GM12864 (cell line): Measurements from ENCODE around the gene PAK1.
A peak's percentile ranks its signal among the peaks of the same experiment; 100 is the strongest.

ENCODE experiments used
- DNase-seq: peaks from one replicate; pipeline ENCODE4 v3.0.0-alpha.2; 2011; ENCODE audit warnings: low read depth
- H3K4me3 ChIP-seq: 2 replicates; pipeline ENCODE4 v1.5.1; 2011; ENCODE audit warnings: mild to moderate bottlenecking, low read depth, low read length, control low read depth
- CTCF ChIP-seq: IDR thresholded peaks from 2 replicates; pipeline ENCODE4 v1.5.1; 2011; ENCODE audit warnings: low read depth, mild to moderate bottlenecking, moderate library complexity, low read length, control low read depth, inconsistent platforms; ENCODE audit errors: missing control alignments

PAK1 gene

GRCh38 chr11:77475206-77475605 is 1.3 kb upstream of the PAK1 start:
- DNase-seq, result no peak
- no peak for TF ChIP-seq CTCF

GRCh38 chr11:77474684-77475060 is 778 bp upstream of the PAK1 start:
- no peak for DNase-seq
- H3K4me3 ChIP-seq, result peak overlapping the region; percentile 85; the same call in 1 of the 2 replicates

More at GRCh38 chr11:77475206-77475605, 1.3 kb upstream of the PAK1 start:
- H3K4me3 ChIP-seq, result no peak overlapping the region

GRCh38 chr11:77472991-77473800 is 698 bp downstream of the PAK1 start:
- H3K4me3 ChIP-seq, result peak overlapping the region; percentile 85
- DNase-seq, result no peak
- no peak for TF ChIP-seq CTCF

More at GRCh38 chr11:77474684-77475060, 778 bp upstream of the PAK1 start:
- TF ChIP-seq CTCF, result no peak

- peak overlapping the region; percentile 85 for H3K4me3 ChIP-seq
- no peak for DNase-seq
- TF ChIP-seq CTCF, result peak; percentile 45
Measured at GRCh38 chr11:77471558-77472193, 2.2 kb downstream of the PAK1 start.

- TF ChIP-seq CTCF, result no peak
- no peak for DNase-seq
- H3K4me3 ChIP-seq, result peak overlapping the region; percentile 50
Measured at GRCh38 chr11:77470971-77471370, 2.9 kb downstream of the PAK1 start.

- DNase-seq, result no peak
- TF ChIP-seq CTCF, result no peak
- H3K4me3 ChIP-seq, result peak overlapping the region; percentile 50
Measured at GRCh38 chr11:77470504-77470903, 3.4 kb downstream of the PAK1 start.
